DOHH2 (cell line): ENCODE results near the gene SEMA4G.

Source experiments
- EZH2phosphoT487 ChIP-seq: fragments of 200-600 bp; sonication (generic); IDR thresholded peaks from 2 replicates; pipeline ENCODE4 v1.6.1; 2017; ENCODE audit warnings: borderline replicate concordance, mild to moderate bottlenecking, antibody characterized with exemption, low read length, moderate library complexity, mixed read lengths
- TF ChIP-seq, protein P1 (sequence below): fragments of 200-600 bp; sonication (generic); IDR thresholded peaks from one replicate; pipeline ENCODE4 v1.5.1; 2014; ENCODE audit warnings: antibody characterized with exemption, mild to moderate bottlenecking, low read depth, low read length; ENCODE audit not compliant: poor library complexity, severe bottlenecking

GRCh38 chr10:100928039-100928438 lies 41.3 kb upstream of the SEMA4G start:
- TF ChIP-seq, protein P1, sequence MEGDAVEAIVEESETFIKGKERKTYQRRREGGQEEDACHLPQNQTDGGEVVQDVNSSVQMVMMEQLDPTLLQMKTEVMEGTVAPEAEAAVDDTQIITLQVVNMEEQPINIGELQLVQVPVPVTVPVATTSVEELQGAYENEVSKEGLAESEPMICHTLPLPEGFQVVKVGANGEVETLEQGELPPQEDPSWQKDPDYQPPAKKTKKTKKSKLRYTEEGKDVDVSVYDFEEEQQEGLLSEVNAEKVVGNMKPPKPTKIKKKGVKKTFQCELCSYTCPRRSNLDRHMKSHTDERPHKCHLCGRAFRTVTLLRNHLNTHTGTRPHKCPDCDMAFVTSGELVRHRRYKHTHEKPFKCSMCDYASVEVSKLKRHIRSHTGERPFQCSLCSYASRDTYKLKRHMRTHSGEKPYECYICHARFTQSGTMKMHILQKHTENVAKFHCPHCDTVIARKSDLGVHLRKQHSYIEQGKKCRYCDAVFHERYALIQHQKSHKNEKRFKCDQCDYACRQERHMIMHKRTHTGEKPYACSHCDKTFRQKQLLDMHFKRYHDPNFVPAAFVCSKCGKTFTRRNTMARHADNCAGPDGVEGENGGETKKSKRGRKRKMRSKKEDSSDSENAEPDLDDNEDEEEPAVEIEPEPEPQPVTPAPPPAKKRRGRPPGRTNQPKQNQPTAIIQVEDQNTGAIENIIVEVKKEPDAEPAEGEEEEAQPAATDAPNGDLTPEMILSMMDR: no peak
- no peak for TF ChIP-seq EZH2phosphoT487
